GM21528 (cell line): Measurements from ENCODE around the gene MIOX.

Source experiments
- ATAC-seq: cut with Tn5 transposase; IDR thresholded peaks from one replicate; pipeline ENCODE4 v1.9.1; 2021; ENCODE audit warnings: mild to moderate bottlenecking, moderate library complexity; ENCODE audit not compliant: unreplicated experiment, low FRiP score

MIOX gene

DNA sequence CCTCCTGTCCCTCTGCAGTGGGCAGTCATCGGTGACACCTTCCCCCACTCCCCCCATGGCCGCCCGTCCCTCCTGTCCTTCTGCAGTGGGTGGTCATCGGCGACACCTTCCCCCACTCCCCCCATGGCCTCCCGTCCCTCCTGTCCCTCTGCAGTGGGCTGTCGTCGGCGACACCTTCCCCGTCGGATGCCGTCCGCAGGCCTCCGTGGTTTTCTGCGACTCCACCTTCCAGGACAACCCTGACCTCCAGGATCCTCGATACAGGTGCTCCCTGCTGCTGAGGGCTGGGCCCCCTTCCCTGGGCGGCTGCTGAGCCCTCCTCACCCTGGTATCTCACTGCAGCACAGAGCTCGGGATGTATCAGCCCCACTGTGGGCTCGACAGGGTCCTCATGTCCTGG is 2.2 kb downstream of the MIOX start:
- ATAC-seq = no peak

DNA sequence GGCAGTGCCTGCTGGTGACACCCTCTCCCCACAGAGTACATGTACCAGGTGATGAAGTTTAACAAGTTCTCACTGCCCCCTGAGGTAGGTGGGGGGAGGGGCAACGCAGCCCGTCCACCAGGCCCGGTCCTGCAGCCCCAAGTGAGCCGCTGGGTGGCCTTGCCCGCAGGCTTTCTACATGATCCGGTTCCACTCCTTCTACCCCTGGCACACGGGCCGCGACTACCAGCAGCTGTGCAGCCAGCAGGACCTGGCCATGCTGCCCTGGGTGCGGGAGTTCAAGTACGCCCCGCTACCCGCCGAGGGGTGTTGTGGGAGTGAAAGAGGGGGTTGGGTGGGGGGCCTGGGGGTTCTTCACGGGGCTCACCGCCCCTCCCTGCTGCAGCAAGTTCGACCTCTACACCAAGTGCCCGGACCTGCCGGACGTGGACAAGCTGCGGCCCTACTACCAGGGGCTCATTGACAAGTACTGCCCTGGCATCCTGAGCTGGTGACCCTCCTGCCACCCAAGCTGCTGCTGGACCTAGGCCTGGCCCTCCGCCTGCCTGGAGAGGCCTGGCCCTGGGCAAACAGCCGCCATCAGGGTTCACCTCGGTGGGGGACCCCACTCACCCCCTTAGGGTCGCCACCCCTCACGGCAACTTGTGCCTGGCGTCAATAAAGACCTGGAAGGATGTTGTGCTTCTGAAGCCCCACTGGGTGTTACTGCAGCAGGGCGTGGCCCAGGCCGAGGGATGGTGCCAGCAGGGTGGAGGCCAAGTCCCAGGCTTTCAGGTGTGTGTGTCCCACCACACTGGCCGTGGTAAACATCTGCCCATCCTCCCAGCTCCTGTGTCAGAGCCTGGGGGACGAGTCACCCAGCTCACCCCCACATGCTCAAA is 2.9 kb downstream of the MIOX start:
- no peak for ATAC-seq

DNA sequence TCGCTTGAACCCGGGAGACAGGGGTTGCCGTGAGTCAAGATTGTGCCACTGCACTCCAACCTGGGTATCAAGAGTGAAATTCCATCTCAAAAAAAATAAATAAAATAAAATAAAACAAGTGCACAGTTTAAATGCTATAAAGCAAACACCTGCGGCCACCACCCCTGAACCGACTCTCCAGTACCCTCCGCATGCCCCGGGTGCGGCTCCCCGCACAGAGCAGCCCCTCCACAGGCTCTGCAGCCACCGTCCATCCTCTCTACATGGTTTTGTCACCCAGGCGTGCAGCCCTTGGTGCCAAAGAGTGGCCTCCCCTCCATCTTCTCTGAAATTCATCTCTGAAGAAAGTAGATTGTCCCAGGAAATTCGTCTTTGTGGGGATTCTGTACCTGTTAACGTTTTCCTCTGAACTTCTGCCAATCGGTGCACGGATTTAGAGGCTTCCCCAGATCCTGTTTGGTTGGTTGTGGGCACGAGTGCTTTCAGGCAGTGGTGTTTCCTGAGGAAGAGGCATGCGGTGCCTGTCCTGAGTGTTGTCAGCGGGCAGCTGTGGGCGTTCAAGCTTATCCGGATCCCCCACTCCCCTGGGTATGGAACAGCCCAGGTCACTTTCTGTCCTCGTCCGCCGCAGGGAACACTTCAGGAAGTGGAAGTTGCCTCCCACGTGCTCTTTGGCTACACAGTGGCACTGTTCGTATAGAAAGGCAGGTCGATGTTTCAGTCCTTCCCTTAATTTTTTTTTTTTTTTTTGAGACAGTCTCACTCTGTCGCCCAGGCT is 4.1 kb downstream of the MIOX start:
- ATAC-seq = no peak

DNA sequence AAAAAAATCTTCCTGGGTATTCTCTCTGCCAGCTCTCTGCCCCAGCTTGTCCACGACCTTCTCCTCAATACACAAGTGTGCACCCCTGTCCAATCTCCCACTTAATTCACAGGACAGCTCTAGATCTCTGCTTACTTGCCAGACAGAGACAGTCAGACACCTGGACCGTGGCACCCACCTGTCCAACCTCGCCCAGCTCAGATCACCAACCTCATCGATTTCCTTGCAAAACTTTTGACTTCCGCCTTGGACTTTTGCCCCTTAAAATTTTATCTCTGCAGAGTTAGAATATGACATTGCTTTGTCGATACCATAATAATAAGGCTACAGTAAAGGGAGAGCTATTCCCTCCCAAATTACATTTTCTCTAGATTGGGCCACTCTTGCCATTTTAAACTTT is 10.4 kb downstream of the MIOX start:
- ATAC-seq = no peak

DNA sequence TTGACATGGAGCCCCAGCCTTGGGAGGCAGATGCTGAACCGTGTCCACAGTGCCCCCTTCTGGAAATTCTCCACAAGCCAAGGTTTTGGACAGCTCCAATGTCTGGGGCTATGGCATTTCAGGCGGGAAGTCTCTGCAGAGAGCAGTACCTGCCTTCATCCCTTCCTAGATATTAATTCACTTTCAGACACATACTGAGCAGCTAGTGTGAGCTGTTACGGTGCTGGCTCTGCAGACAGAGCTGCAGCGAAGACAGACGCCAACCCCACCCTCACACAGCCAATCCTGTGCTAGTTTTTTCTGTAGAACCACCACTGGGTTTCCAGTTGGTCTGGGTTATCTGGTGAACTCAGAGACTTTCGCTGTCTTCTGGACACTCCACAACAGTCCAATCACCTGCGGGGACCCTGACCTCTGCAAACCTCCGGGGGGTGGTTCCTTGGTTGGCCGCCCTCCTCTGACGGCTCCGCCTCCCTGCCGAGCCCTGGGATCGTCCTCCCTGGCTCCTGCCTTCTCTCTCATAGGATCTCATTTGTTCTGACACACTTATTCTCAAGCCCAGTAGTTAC is 11.7 kb downstream of the MIOX start:
- ATAC-seq = no peak

DNA sequence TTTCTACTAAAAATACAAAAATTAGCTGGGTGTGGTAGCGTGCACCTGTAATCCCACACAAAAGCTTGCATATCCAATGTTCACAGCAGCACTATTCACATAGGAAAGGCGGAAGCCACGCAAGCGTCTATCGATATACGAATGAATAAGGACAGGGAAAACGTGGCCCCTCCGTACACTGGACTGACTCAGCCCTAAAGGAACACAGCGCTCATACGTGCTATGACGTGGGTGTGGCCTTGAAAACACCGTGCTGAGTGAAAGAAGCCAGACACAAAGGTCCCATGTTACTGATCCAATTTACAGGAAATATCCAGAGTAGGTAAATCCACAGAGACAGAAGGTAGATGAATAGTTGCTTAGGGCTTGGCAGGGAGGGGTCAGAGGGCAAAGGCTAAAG is 13.8 kb downstream of the MIOX start:
- ATAC-seq = no peak

DNA sequence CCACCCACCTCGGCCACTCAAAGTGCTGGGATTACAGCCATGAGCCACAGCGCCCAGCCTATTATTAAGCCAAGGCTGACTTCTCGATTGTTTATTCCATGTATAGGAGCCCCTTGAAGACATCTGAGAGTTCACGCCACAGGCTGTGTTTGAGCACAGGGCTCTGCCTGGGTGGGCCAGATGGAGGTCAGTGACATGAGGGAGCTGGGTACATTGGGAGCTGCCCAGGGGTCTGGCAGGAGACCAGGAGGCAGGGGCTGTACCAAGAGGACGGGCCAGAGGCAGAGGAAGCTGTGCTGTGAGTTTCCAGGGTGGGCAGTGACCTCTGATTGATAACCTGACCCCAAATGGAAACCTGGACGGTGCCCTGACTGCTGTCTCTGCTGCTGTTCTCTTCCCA is 15.4 kb downstream of the MIOX start:
- no peak for ATAC-seq

DNA sequence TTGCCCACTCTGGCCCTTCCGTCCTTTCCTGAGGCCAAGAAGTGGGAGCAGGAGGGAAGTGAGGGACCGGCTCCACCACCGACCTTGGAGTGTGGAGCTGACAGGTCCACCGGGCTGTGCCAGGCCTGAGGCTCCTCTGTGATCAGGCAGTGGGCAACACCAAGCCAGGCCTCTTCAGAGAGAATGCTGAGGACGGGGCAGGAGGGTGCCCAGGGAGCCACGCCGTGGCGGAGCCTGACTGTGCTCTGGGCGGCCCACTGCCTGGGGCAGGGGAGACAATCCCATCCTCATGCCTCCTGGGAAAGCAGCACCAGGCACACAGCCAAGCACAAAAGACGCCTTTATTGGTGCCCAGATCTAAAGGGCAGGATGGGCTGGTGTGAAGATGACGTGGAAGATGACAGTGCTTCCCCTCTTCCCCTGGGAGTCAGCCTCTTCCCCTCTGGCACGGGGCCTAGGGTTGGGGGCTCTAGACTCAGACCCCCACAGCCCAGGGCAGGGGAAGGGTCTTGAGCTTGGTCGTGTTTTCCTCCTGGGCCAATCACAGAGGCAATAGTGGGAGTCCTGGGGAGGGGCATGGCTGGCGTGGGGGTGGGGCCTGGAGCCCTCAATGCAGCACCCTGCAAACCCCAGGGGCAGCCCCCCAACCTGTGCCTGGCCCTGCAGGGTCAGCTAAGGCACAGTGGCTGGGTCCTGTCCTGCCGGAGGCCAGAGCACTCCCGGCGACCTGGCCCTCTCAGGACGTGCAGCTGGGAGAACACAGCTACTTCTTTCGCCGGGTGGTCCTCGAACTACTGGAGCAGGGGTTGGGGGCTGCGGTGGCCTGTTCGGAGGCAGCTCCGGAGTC is 16.2 kb downstream of the MIOX start:
- ATAC-seq = no peak

DNA sequence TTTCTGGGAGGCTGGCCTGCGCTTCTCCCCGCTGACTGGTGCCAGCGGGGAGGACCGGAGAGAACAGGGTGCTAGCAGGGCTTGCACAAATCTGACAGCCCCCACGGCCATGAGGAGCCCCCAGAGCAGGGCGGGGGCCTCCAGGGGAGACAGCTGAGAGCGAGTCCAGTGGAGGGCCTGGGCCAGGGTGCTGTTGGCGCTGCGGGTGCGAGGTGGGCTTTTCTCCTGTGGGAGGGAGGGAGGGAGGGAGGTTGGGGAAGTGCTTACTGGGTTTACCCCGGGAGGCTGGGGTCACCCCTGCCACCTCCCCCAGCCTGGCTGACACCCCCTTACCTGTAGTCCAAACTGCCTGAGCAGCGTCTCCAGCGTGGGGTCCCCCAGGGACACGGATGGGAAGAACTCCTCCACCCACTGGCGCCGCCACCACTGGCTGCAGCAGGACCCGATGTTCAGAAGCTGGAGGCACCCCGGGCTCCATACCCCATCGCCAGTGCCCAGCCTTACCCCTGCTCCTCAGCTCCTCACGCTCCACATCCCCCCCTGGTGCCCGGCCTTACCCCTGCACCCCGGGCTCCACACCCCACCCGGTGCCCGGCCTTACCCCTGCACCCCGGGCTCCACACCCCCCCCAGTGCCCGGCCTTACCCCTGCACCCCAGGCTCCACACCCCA is 17.0 kb downstream of the MIOX start:
- ATAC-seq = no peak

DNA sequence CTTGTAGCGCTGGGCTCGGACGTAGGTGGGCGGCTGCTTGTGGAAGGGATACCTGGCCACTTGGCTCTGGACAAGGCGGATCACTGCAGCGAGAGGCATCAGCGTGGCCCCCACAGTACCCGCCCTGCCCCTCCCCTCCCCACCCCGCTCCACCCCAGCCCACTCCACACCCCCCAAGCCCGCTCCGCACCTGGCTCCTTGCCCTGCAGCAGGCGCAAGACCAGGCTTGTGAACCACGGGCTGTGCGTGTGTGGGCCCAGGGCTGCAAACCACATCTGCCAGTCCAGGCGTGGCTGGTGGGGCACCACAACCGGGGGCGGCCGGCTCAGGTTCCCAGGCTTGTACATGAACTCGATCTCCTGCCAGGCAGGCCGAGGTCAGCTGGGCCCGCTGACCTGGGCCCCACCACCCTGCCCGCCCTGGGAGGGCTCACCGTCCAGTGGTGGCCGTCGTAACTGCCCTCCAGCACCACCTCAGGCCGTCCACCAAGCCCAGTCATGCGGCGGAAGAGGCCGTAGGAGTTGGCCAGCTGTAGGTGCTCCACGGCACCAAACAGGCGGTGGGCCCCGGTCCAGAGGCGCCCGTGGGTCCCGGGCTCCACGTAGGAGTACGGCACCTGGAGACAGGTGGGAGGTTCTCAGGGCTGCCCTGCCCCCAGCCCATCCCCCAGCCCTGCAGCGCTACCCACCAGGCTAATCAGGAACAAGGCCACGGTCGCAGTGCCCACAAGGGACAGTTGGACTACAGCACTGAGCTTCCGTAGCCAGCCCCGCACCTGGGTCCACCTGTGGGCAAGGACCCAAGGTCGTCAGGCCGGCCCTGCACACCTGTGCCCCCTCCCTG is 17.9 kb downstream of the MIOX start:
- no peak for ATAC-seq

DNA sequence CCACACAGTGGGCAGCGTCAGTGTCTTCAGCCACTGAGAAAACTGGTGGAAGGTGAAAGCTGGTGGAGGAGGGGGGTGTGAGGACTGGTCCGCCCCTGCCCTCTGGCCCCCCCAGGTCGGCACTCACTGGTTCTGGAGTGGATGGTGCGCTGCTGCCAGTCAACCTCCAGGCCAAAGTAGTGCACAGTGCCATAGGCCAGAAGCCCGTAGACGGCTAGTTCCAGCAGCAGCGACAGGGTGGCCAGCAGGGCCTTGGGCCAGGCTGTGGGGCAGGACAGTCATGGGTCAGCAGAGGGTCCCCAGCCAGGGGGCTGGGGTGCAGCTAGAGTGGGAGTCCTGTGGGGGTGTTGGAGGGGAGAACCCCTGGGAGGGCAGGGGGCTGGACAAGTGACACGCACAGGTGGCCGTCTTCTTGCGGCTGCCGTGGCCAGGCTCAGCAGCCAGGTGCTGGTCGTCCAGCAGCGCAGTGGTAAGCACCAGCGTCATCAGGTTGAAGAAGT is 18.7 kb downstream of the MIOX start:
- no peak for ATAC-seq

DNA sequence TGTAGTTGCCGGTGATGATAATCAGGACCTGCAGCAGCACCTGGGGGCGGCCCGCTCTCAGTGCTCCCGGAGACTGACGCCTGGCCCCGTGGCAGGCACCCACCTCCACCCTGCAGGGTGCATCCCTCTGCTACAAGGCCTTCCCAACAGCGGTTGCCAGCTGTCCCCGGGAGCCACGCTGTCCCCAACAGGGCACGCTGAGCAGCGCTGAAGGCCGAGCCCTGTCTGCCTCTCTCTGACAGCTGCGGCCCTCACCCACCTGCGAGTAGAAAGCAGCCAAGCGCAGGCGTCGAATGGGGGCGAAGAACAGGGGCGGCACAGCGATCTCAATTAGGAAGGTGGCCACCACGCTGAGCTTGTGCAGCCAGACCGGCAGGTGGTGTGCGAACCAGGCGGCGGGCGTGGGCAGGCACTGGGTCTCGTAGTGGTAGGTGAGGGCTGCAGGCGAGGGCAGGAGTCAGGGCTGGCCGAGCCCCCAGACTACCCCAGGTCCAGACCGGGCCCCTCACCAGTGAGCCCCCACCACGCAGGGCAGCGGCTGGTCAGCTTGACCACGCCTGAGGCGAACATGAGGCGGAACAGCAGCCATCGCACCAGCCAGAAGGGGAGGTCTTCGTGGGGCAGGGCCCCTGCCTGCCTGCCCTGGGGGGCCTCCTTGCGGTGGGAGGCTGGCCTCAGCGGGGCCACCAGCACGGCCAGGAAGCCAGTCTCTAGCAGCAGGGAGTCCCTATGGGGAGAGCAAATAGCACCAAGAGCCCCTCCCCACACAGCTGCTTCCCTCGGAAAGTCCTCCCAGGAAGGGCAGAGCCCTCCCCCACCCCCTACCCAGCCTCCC is 19.3 kb downstream of the MIOX start:
- ATAC-seq = no peak

DNA sequence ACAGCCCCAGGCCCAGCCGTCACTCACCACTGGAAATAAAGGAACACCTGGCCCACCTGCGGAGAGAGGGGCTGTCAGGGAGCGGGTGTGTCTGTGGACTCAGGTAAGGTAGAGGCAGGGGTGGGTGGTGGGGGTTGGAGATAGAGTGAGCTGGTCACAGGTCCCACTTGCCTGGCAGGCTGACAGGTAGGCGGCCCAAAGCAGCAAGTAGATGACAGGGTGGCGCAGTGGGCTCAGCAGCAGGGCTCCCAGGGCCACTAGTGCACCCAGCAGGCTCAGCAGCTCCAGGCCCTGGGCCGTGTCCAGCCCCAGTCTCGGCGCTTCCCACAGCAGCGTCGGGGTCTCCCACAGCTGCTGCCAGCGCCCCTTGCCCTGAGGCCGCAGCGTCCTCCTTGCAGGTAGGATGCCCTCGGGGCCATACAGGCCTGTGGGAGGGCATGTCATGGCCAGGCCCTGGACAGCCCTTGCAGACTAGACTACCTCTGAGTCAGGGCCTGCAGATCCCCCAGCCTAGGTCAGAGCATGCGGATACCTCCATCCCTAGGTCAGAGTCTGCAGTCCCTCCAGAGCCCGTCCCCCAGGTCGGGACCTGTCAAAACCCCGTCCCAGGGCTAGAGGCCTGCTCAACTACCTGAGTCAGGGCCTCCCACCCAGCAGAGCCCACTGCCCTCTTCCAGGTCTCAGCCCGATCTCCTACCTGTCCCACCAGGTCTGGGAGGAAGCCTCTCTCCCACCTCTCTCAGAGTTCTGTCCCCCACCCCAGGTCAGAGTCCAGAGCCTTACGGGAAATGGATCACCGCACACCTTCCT is 20.2 kb downstream of the MIOX start:
- peak; percentile 26 for ATAC-seq

DNA sequence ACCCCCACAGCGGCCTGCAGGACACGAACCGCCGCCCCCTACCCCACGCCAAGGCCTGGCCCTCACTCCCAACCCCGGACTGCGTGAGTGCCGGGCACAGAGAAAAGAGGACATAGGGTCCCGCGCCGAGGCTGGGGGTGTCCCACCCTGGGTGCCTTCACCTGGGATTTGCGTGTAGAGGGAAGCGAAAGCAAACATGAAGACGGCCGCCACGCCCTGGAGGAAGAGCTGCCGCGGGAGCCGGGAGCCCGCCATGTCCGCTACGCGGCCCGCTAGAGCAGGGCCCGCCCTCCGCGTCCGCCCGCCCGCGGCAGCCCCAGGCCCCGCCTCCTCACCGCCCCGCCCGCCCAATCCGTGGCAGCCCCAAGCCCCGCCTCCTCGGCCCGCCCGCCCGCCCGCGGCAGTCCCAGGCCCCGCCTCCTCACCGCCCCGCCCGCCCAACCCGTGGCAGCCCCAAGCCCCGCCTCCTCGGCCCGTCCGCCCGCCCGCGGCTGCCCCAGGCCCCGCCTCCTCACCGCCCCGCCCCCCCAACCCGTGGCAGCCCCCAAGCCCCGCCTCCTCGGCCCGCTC is 20.8 kb downstream of the MIOX start, which contains the start of gene LMF2:
Gene LMF2, minus strand, starts transcription at position 282 of the 570 bp plus-strand sequence. Its CDS starts 27 bp downstream, at position 255.
- peak; percentile 46 for ATAC-seq

DNA sequence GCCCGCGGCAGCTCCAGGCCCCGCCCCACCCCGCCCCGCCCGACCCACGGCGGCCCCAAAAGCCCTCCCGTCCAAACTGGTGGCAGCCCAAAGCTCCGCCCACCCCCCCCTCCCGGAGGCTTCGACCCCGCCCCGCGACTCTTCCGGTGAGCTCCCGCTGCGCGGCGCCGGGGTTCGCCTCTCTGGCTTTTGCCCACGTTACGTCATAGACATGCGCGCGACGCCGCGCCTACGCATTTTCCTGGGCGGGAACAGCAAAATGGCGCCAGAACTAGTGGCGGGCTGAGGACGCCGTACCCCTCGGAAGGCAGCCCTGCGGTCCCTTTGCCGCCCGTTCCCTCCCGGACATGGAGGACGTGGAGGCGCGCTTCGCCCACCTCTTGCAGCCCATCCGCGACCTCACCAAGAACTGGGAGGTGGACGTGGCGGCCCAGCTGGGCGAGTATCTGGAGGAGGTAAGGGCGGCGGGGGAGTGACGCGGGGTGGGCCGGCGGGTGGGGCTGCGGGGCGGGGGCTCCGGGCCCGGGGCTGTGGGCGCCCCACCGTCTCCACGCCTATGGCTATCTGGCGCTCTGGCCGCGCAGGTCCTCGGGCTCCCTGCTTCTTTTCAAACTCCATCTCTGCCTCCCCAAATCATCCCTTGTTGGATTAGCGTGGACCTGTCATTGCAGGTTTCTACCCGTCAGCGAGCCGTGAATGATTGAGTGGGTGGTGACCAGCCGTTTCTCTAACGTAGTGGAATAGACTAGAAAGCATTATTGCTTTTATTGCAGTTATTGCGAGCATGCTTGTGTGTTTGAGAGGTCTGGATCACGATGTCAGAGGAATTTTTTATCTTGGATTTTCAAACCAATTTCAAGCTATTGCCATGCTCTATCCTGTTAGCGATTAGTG is 21.6 kb downstream of the MIOX start, which contains the start of gene NCAPH2:
Gene NCAPH2, plus strand, starts transcription at position 234 of the 894 bp plus-strand sequence. Its CDS starts 114 bp downstream, at position 348.
- peak; percentile 68 for ATAC-seq

DNA sequence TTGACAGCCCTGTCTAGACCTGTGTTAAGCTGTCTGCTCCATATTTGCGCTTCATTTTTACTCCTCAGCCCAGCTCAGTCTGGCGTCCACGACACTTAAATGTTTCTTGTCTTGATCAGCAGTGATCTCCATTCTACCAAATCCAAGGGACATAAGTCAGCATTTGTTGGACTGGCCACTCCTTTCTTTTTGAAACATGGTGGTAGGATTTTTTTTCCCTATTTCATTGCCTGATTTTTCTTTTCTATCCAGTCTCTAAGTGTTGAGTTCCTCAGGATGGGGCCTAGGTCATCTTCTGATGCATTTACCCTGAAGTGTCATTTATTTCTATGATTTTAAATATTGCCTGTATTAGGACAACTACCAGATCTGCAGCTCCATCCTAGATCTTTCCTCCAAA is 22.2 kb downstream of the MIOX start:
- ATAC-seq = no peak
